Choroid plexus epithelial cell (primary cell): Measurements from ENCODE around the gene MAP1B.

Experiments used
- DNase-seq: peaks from one replicate; pipeline ENCODE4 v3.0.0-alpha.2; 2010; ENCODE audit warnings: low read depth
- H3K4me3 ChIP-seq: 2 replicates; pipeline ENCODE4 v1.5.1; 2011; ENCODE audit warnings: low read depth, mild to moderate bottlenecking, control low read depth, low read length, moderate library complexity
- CTCF ChIP-seq: conservative IDR thresholded peaks from 2 replicates; pipeline ENCODE4 v1.5.1; 2011; ENCODE audit warnings: low read depth, mild to moderate bottlenecking, control low read depth, inconsistent platforms, low read length, moderate library complexity

The MAP1B gene

GRCh38 chr5:72067682-72068470 is 39.4 kb upstream of the MAP1B start:
- H3K4me3 ChIP-seq: no peak overlapping the region
- DNase-seq: peak; percentile 92
- no peak for TF ChIP-seq CTCF

GRCh38 chr5:72070529-72070928 is 36.7 kb upstream of the MAP1B start:
- TF ChIP-seq CTCF: no peak
- no peak for DNase-seq
- H3K4me3 ChIP-seq: no peak overlapping the region

- TF ChIP-seq CTCF: no peak
- no peak for DNase-seq
- no peak overlapping the region for H3K4me3 ChIP-seq
These were observed 35.4 kb upstream of the MAP1B start for GRCh38 chr5:72071906-72072305.

- TF ChIP-seq CTCF: no peak
- no peak for DNase-seq
- H3K4me3 ChIP-seq: no peak overlapping the region
These were observed 33.0 kb upstream of the MAP1B start for GRCh38 chr5:72074251-72074650.

- TF ChIP-seq CTCF: no peak
These were observed 31.8 kb upstream of the MAP1B start for GRCh38 chr5:72075461-72075860.

GRCh38 chr5:72076621-72077300 is 30.5 kb upstream of the MAP1B start:
- no peak overlapping the region for H3K4me3 ChIP-seq
- TF ChIP-seq CTCF: no peak
- no peak for DNase-seq

More at GRCh38 chr5:72075461-72075860, 31.8 kb upstream of the MAP1B start:
- DNase-seq: no peak
- H3K4me3 ChIP-seq: no peak overlapping the region
